Skeletal muscle tissue (tissue), 4 donors: Measurements from ENCODE around the gene C2orf92. TPM values are rescaled to one million over a fixed set of nuclear protein-coding genes. Genes with fewer than 3 reads are reported as not detected.

Source experiments
- H3K27ac ChIP-seq: one replicate; pipeline ENCODE4 v1.7.0; 2013; ENCODE audit warnings: mild to moderate bottlenecking, low read depth, low read length, inconsistent platforms
- H3K27me3 ChIP-seq, 3 donors: one replicate each; pipeline ENCODE4 v1.7.0; 2013; ENCODE audit warnings: low read length in 3 of 3; ENCODE audit not compliant: control insufficient read depth in 3 of 3, insufficient read depth in 3 of 3
- H3K36me3 ChIP-seq, 3 donors: one replicate each; pipeline ENCODE4 v1.7.0; 2013; ENCODE audit warnings: low read length in 3 of 3; ENCODE audit not compliant: control insufficient read depth in 3 of 3, insufficient read depth in 3 of 3
- H3K4me1 ChIP-seq, 3 donors: one replicate each; pipeline ENCODE4 v1.7.0; 2013; ENCODE audit warnings: low read length in 3 of 3, mild to moderate bottlenecking in 3 of 3; ENCODE audit not compliant: control insufficient read depth in 3 of 3, insufficient read depth in 3 of 3
- H3K4me3 ChIP-seq, 3 donors: one replicate each; pipeline ENCODE4 v1.7.0; 2013; ENCODE audit warnings: low read length in 3 of 3
- H3K9ac ChIP-seq, 3 donors: one replicate each; pipeline ENCODE4 v1.7.0; 2013; ENCODE audit warnings: low read length in 3 of 3, mild to moderate bottlenecking in 3 of 3, moderate library complexity in 2 of 3, low read depth in 1 of 3
- H3K9me3 ChIP-seq, 3 donors: one replicate each; pipeline ENCODE4 v1.7.0; 2013; ENCODE audit warnings: low read length in 3 of 3; ENCODE audit not compliant: control insufficient read depth in 3 of 3
- total RNA-seq: library from RNA; depleted of rRNA; stranded (reverse); fragments of >200 nt; gene quantifications from one replicate; pipeline ENCODE4 v1.2.3, GENCODE V29; 2014
- donor health status: Osteomylitis.

The C2orf92 gene
- total RNA-seq, 1 donor from 2014 or later, result 4.7 TPM

DNA sequence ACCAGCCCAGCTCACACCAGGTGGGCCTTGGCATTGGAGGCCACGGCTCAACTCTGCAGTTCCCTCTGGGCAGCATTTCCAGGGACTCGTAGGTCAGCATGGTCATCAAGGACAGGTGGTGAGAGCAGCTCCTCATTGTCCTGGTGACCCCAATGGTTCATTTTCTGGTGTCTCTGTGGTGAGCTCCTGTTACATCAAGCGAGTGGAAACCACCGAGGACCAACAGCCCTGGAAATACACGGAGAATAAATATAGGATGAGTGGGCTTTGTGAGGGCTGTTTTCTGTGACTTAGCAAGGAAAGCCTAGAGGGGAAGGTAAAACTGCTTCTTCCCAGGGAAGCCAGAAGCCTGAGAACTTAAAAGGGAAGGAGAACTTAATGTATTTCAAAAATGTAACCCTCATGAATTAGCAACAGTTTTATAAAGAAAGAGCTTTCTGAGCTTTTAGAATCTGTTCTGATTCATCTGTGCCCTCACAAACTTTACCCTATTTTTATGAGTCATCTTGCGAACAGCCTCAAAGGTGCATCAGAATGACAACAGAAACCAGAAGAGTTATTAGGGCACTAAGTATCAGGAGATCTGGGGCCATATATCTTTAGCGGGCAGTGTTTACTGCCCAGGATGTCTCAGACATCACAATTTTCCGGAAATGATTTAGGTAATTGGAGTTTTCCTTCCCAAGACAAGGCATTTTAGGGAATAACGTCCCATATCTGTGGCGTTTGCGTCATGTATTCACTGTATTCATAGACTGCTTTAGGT is 18.7 kb downstream of the C2orf92 start:
- Histone ChIP-seq H3K4me1 (no peaks in the 10 kb centered on the region), H3K9me3 (no peaks in the 10 kb centered on the region), H3K27ac (no peak overlapping the region), H3K9ac (no peak overlapping the region), H3K4me3 (no peak overlapping the region), H3K36me3 (no peaks in the 10 kb centered on the region), H3K27me3 (no peaks in the 10 kb centered on the region)

DNA sequence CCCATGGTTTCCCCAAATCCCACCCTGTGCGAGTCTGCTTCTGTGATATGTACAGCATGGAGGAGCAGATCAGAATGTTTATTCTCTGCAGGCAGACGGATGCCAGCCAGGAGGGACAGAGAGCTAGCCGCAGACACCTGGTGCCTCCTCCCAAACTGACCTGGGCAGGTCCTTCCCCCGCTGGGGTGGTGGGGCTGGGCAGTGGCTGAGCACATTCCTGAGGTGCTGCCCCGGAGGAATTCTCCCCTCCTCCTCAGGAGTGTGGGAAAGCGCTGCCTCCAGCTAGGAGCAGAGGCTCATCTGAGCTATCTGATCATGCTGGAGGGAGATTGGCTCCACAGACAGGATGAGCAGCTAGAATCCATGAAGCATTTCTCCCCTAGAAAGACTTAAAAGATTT is 21.7 kb downstream of the C2orf92 start:
- no peak overlapping the region for H3K4me3 ChIP-seq
- no peaks in the 10 kb centered on the region for H3K36me3 ChIP-seq
- H3K9me3 ChIP-seq, result no peaks in the 10 kb centered on the region
- H3K4me1 ChIP-seq, result no peaks in the 10 kb centered on the region
- no peak overlapping the region for H3K27ac ChIP-seq
- no peak overlapping the region for H3K9ac ChIP-seq
- no peaks in the 10 kb centered on the region for H3K27me3 ChIP-seq

DNA sequence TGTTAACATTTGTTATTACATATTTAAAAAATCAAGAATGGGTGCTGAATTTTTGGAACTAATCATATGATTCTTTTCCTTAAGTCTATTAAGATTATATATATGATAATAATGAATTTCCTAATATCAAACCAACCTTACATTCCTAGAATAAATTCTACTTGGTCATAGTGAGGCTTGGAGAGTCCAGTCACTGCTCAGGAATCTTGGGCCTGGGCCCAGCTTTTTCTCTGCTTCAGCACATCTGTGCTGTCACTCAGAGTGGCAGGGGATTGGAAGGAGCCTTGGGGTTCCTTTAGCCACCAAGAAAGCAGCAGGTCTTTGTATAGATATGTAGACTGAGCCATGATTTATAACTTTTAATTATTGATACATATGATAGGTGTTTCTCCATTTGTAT is 24.0 kb downstream of the C2orf92 start:
- Histone ChIP-seq H3K9me3 (no peaks in the 10 kb centered on the region), H3K4me3 (no peak overlapping the region), H3K4me1 (peaks cover 0 to 2% (median 0%) of the 10 kb centered on the region in 3 donors), H3K9ac (no peak overlapping the region), H3K36me3 (no peaks in the 10 kb centered on the region), H3K27me3 (no peaks in the 10 kb centered on the region), H3K27ac (no peak overlapping the region)

DNA sequence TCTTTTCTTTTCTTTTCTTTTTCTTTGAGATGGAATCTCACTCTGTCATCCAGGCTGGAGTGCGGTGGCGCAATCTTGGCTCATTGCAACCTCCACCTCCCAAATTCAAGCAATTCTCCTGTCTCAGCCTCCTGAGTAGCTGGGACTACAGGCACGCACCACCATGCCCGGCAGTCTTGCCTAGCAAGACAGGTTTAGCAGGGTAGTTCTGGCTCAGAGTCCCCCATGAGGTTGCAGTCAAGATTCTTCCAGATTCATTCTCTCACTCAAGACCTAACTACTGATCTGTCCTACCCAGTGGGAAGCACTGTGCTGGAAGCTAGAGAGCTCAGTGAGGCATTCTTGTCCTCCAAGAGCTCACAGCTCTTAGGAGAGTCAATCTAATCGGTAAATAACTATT is 26.2 kb downstream of the C2orf92 start:
- Histone ChIP-seq H3K4me1 (peaks cover 0 to 2% (median 0%) of the 10 kb centered on the region in 3 donors), H3K4me3 (no peak overlapping the region), H3K27ac (no peak overlapping the region), H3K9me3 (no peaks in the 10 kb centered on the region), H3K36me3 (no peaks in the 10 kb centered on the region), H3K27me3 (no peaks in the 10 kb centered on the region), H3K9ac (no peak overlapping the region)

- H3K36me3 ChIP-seq, result no peaks in the 10 kb centered on the region
- H3K9ac ChIP-seq, result peak overlapping the region; percentile 36 to 46 (median 36)
- H3K4me3 ChIP-seq, result peak overlapping the region in 1 of 3 donors; percentile 39
- no peak overlapping the region for H3K27ac ChIP-seq
- H3K9me3 ChIP-seq, result no peaks in the 10 kb centered on the region
- H3K4me1 ChIP-seq, result peaks cover 0 to 2% (median 0%) of the 10 kb centered on the region in 3 donors
- no peaks in the 10 kb centered on the region for H3K27me3 ChIP-seq
Observed at GRCh38 chr2:97697252-97698235, 28.0 kb downstream of the C2orf92 start.

- Histone ChIP-seq H3K4me1 (peaks cover 0 to 2% (median 0%) of the 10 kb centered on the region in 3 donors), H3K27ac (no peak overlapping the region), H3K36me3 (no peaks in the 10 kb centered on the region), H3K4me3 (no peak overlapping the region), H3K9me3 (no peaks in the 10 kb centered on the region), H3K27me3 (no peaks in the 10 kb centered on the region), H3K9ac (no peak overlapping the region)
Observed at GRCh38 chr2:97698530-97698929, 29.0 kb downstream of the C2orf92 start.

DNA sequence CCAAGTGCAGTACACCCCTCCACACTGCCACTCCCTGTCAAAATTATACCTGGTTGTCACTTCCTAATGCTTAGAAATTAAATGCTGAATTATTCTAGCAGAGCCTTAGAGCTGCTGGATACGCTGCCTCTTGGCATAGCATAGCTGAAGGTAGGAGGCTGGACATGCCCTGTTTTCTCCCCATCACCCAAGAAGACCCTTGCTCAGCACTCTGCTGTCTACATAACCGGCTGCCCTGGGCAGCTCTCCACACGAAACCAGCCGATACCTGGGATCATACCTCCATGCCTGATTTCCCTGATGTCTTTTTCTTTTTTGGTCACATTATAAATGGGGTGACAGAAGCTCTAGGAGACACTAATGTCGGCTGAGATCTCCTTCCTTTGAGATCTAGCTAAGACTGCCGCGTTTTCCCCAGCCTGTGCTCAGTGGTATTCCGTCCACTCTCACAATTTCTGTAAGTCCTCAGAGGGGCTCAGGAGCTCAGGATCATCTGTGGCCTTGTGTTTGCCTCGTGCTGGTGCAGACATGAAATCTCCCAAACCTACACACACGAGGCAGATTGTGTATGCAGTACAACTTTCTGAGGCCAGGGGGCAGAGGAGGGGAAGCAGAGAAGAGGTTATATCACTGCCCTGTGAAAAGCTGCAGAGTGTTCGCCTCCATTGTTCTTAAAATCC is 30.4 kb downstream of the C2orf92 start:
- Histone ChIP-seq H3K27ac (no peak overlapping the region), H3K36me3 (no peaks in the 10 kb centered on the region), H3K9ac (no peak overlapping the region), H3K27me3 (no peaks in the 10 kb centered on the region), H3K9me3 (no peaks in the 10 kb centered on the region), H3K4me1 (peaks cover 0 to 2% (median 0%) of the 10 kb centered on the region in 3 donors), H3K4me3 (no peak overlapping the region)

DNA sequence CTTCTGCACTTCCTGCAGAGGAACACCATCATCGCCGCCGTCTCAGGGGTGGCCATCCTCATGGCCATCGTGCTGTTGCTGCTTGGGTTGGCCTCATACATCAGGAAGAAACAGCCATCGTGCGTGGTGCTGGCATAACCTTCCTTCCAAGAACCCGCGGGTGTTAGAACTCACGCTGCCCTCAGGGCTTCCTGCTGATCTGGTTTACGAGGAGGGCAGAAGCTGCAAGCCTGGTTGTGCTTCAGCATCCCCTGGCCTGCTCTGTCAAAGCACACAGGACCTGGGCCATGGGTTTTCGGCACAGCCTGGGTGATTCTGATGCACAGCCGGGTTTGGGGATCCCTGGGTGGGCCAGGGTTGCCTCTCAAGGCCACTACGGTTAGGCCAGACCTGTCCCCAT is 31.7 kb downstream of the C2orf92 start:
- H3K9me3 ChIP-seq, result no peaks in the 10 kb centered on the region
- H3K27me3 ChIP-seq, result no peaks in the 10 kb centered on the region
- H3K9ac ChIP-seq, result no peak overlapping the region
- no peaks in the 10 kb centered on the region for H3K36me3 ChIP-seq
- no peak overlapping the region for H3K4me3 ChIP-seq
- peaks cover 0 to 2% (median 0%) of the 10 kb centered on the region in 3 donors for H3K4me1 ChIP-seq
- no peak overlapping the region for H3K27ac ChIP-seq

DNA sequence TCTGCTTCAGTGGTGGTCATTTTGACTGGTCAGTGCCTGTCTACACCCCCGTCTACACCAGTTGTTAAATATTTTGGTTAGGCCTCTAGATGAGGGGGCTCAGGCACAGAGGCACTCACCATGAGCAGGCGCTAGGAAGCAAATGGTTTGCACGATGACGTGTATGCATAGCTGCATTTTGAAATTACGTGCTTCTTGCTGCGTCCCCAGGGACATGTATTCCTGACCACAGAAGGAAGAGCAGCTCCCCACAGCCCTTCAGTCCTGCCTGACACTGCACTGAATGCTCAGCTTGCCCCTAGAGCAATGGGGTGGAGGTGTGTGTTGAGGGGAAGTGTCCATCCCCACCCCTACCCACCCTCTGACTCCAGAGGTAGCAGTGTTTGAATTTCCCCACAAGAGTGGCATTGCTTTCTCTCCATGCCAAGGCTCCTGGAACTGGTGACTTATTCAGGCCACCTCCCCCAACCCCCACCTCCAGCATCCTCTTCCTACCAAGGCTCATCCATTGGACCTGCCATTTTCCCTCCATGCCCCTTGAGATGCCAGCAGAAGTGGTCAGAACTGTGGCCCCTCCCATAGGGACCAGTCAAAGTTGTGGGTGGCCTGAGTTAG is 32.4 kb downstream of the C2orf92 start:
- no peaks in the 10 kb centered on the region for H3K36me3 ChIP-seq
- no peak overlapping the region for H3K4me3 ChIP-seq
- peaks cover 0 to 2% (median 0%) of the 10 kb centered on the region in 3 donors for H3K4me1 ChIP-seq
- no peaks in the 10 kb centered on the region for H3K27me3 ChIP-seq
- H3K9ac ChIP-seq, result no peak overlapping the region
- no peak overlapping the region for H3K27ac ChIP-seq
- H3K9me3 ChIP-seq, result no peaks in the 10 kb centered on the region
